HepG2 (cell line): ENCODE results near the gene CCDC154. TPM values are rescaled to one million over a fixed set of nuclear protein-coding genes. Genes with fewer than 3 reads are reported as not detected.

Experiments
- CEBPB ChIP-seq: IDR thresholded peaks from 2 replicates; pipeline ENCODE4 v1.6.1; 2011; ENCODE audit warnings: low read depth, low read length, improper control_type of control experiment, borderline replicate concordance
- CENPX ChIP-seq: sonication (generic); formaldehyde crosslinking; IDR thresholded peaks from 2 replicates; pipeline ENCODE4 v1.9.0; 2021; ENCODE audit warnings: mild to moderate bottlenecking, missing genetic modification reagents, moderate library complexity
- E2F2 ChIP-seq: sonication (generic); formaldehyde crosslinking; IDR thresholded peaks from 2 replicates; pipeline ENCODE4 v1.4.0; 2020; ENCODE audit warnings: missing genetic modification reagents, borderline replicate concordance
- FIP1L1 ChIP-seq: fragments of 200-400 bp; formaldehyde crosslinking; IDR thresholded peaks from 2 replicates; pipeline ENCODE4 v1.6.1; 2018; ENCODE audit warnings: low read depth, mild to moderate bottlenecking, low read length, moderate library complexity, borderline replicate concordance; ENCODE audit not compliant: insufficient read depth
- GLI4 ChIP-seq: sonication (generic); formaldehyde crosslinking; IDR thresholded peaks from 2 replicates; pipeline ENCODE4 v1.5.1; 2020; ENCODE audit warnings: missing genetic modification reagents, mild to moderate bottlenecking, moderate library complexity, borderline replicate concordance
- GMEB1 ChIP-seq: sonication (generic); formaldehyde crosslinking; IDR thresholded peaks from 2 replicates; pipeline ENCODE4 v1.5.1; 2020; ENCODE audit warnings: missing genetic modification reagents, mild to moderate bottlenecking, borderline replicate concordance
- ISX ChIP-seq: sonication (generic); formaldehyde crosslinking; conservative IDR thresholded peaks from 2 replicates; pipeline ENCODE4 v1.5.0; 2020; ENCODE audit warnings: missing genetic modification reagents
- KLF9 ChIP-seq: IDR thresholded peaks from 2 replicates; pipeline ENCODE4 v1.6.1; 2016; ENCODE audit warnings: low read depth
- MLX ChIP-seq: IDR thresholded peaks from 2 replicates; pipeline ENCODE4 v1.6.1; 2016
- RFX3 ChIP-seq: IDR thresholded peaks from 2 replicates; pipeline ENCODE4 v1.6.1; 2016; ENCODE audit warnings: missing biosample characterization, missing genetic modification reagents
- SOX13 ChIP-seq, 3 experiments: fragments of 450-650 bp in 1 of 3; sonication (generic) in 1 of 3; formaldehyde crosslinking in 1 of 3; IDR thresholded peaks in 2 of 3; conservative IDR thresholded peaks in 1 of 3; 2 replicates each; pipeline versions ENCODE4 v1.5.0 to v1.6.1; 2016 to 2020; ENCODE audit warnings: antibody characterized with exemption in 1 of 3, mild to moderate bottlenecking in 1 of 3, missing compliant biosample characterization in 1 of 3, missing genetic modification reagents in 1 of 3, moderate library complexity in 1 of 3
- SUZ12 ChIP-seq: fragments of 150-350 bp; IDR thresholded peaks from 2 replicates; pipeline ENCODE4 v1.6.1; 2014; ENCODE audit warnings: low read depth, low read length
- TBL1XR1 ChIP-seq: fragments of 150-350 bp; IDR thresholded peaks from 2 replicates; pipeline ENCODE4 v1.6.1; 2014; ENCODE audit warnings: borderline replicate concordance, low read length; ENCODE audit not compliant: partially characterized antibody
- THAP7 ChIP-seq: sonication (generic); formaldehyde crosslinking; IDR thresholded peaks from 2 replicates; pipeline ENCODE4 v1.8.1; 2023; ENCODE audit warnings: mild to moderate bottlenecking, missing genetic modification reagents
- TSC22D2 ChIP-seq: sonication (generic); formaldehyde crosslinking; IDR thresholded peaks from 2 replicates; pipeline ENCODE4 v1.5.1; 2020; ENCODE audit warnings: missing genetic modification reagents, mild to moderate bottlenecking, borderline replicate concordance
- ZBTB2 ChIP-seq: sonication (generic); formaldehyde crosslinking; IDR thresholded peaks from 2 replicates; pipeline ENCODE4 v1.8.0; 2022; ENCODE audit warnings: low read depth, missing genetic modification reagents
- ZNF329 ChIP-seq: sonication (generic); formaldehyde crosslinking; IDR thresholded peaks from 2 replicates; pipeline ENCODE4 v1.9.0; 2021; ENCODE audit warnings: low read depth, mild to moderate bottlenecking, missing genetic modification reagents
- ZNF460 ChIP-seq: sonication (generic); formaldehyde crosslinking; IDR thresholded peaks from 2 replicates; pipeline ENCODE4 v1.5.1; 2020; ENCODE audit warnings: missing genetic modification reagents, mild to moderate bottlenecking, borderline replicate concordance
- ZNF496 ChIP-seq: sonication (generic); formaldehyde crosslinking; IDR thresholded peaks from 2 replicates; pipeline ENCODE4 v1.8.1; 2023; ENCODE audit warnings: mild to moderate bottlenecking, moderate library complexity, missing genetic modification reagents; ENCODE audit not compliant: insufficient replicate concordance
- ZNF510 ChIP-seq: sonication (generic); formaldehyde crosslinking; IDR thresholded peaks from 2 replicates; pipeline ENCODE4 v1.4.0; 2020; ENCODE audit warnings: low read depth, mild to moderate bottlenecking, missing genetic modification reagents
- ZNF652 ChIP-seq: IDR thresholded peaks from 2 replicates; pipeline ENCODE4 v1.6.1; 2016; ENCODE audit warnings: low read depth, borderline replicate concordance
- polyA plus RNA-seq, 8 experiments: library from polyadenylated mRNA; depleted of rRNA in 3 of 8; stranded (reverse) in 7 of 8; unstranded in 1 of 8; fragments of >200 nt; fragmentation: Illumina TruSeq in 4 of 8; extraction: Trizol in 4 of 8; gene quantifications; 2 replicates each; pipeline versions ENCODE4 v1.2.1 to v1.2.3, GENCODE V29; 2011 to 2016; ENCODE audit warnings: low read depth in 4 of 8, missing spikeins in 1 of 8, mixed read lengths in 1 of 8; ENCODE audit not compliant: insufficient read depth in 1 of 8
- total RNA-seq, 5 experiments: library from RNA; depleted of rRNA; stranded (reverse); fragments of >200 nt; fragmentation: Illumina TruSeq; extraction: Trizol; gene quantifications; 2 replicates each; pipeline ENCODE4 v1.2.3, GENCODE V29; 2016; ENCODE audit warnings: low read depth in 1 of 5

The CCDC154 gene
- total and polyA plus RNA-seq, 2 of the 13 experiments (the other 11 are each of a cell fraction or from before 2014, with no cell fraction given) = 0.92 to 1.5 TPM

GRCh38 chr16:1430759-1431496 lies 13.4 kb downstream of the CCDC154 start, which contains the start of gene PERCC1 (continued):
- TF ChIP-seq ZNF510 (peak; percentile 66; the same call in 1 of the 2 replicates), ZNF460 (CRISPR knock-in tag) (no peak), SOX13 (IDR thresholded peaks at IDR 0.05) (peak; percentile 86; the same call in 1 of the 2 replicates), SOX13 (CRISPR knock-in tag; conservative IDR thresholded peaks at IDR 0.05 in 1 of 2, IDR thresholded peaks at IDR 0.05 in 1 of 2) (peak in 1 of 2 experiments; percentile 98; a peak in 2 of 4 replicates), THAP7 (no peak), E2F2 (CRISPR knock-in tag) (no peak), RFX3 (CRISPR knock-in tag) (no peak), CENPX (CRISPR knock-in tag) (no peak), ISX (no peak), FIP1L1 (no peak), ZNF329 (CRISPR knock-in tag) (no peak), CEBPB (peak; percentile 61; the same call in 1 of the 2 replicates), KLF9 (CRISPR knock-in tag) (0 out of 2 replicates have a peak, but pooled peaks have one; percentile 45), ZNF652 (CRISPR knock-in tag) (no peak), SUZ12 (no peak), GLI4 (CRISPR knock-in tag) (no peak), TBL1XR1 (no peak), MLX (peak; percentile 25; the same call in 1 of the 2 replicates), GMEB1 (CRISPR knock-in tag) (peak; percentile 45; the same call in 1 of the 2 replicates), ZNF496 (CRISPR knock-in tag) (no peak), TSC22D2 (CRISPR knock-in tag) (no peak), ZBTB2 (no peak)
